HepG2 (cell line): ENCODE data around the gene MAMSTR. TPM values are rescaled to one million over a fixed set of nuclear protein-coding genes. Genes with fewer than 3 reads are reported as not detected.

Experiments used
- ATAC-seq: fragments of 200-7000 bp; cut with Tn5 transposase; 3 replicates; pipeline ENCODE4 v1.9.1; 2020; ENCODE audit warnings: mild to moderate bottlenecking, moderate library complexity
- BruUV-seq: library from RNA; stranded (reverse); fragments of 400-500 nt; replicated peaks from 2 replicates; lab custom pipeline; 2021; lab: Mats Ljungman, UMichigan
- CTCF ChIA-PET: fragments of 300-600 bp; formaldehyde crosslinking; extraction: SDS; loops from one replicate; lab custom pipeline; 2021; ENCODE audit warnings: low total read pairs, inconsistent platforms, low intra/inter-chr PET ratio; lab: Yijun Ruan, JAX
- POLR2A ChIA-PET: fragments of 350-600 bp; sonication (Branson Sonifier 250); formaldehyde crosslinking; loops from one replicate; lab custom pipeline; 2020; ENCODE audit warnings: antibody characterized with exemption, inconsistent platforms; lab: Yijun Ruan, JAX
- DNase-seq: peaks from one replicate; pipeline ENCODE4 v3.0.0-alpha.2; 2015; ENCODE audit warnings: low spot score
- FAIRE-seq: peaks from 3 replicates; lab custom pipeline; 2011; peaks lifted over from hg19 to GRCh38; lab: Jason Lieb, UNC
- H2AFZ ChIP-seq: one replicate; pipeline ENCODE4 v1.6.1; 2011; ENCODE audit warnings: low read length, inconsistent platforms
- H3K27ac ChIP-seq: fragments of 300-600 bp; 3 replicates; pipeline ENCODE4 v1.8.0; 2011; ENCODE audit warnings: mixed run types, mild to moderate bottlenecking, mixed read lengths, low read length, inconsistent platforms; ENCODE audit not compliant: insufficient read depth; ENCODE audit errors: extremely low read length
- H3K27me3 ChIP-seq, 2 experiments: fragments of 200-600 bp in 1 of 2; 2 replicates in 1 of 2; 3 replicates in 1 of 2; pipeline versions ENCODE4 v1.6.0 to v1.8.0; 2011; ENCODE audit warnings: low read length in 2 of 2, mild to moderate bottlenecking in 2 of 2, moderate library complexity in 2 of 2, inconsistent platforms in 1 of 2; ENCODE audit not compliant: insufficient read depth in 2 of 2, control insufficient read depth in 1 of 2
- H3K36me3 ChIP-seq, 2 experiments: fragments of 200-600 bp in 1 of 2; replicated peaks in 1 of 2; 2 replicates in 1 of 2; 3 replicates in 1 of 2; pipeline versions ENCODE4 v1.5.1 to v1.8.0; 2011; ENCODE audit warnings: low read length in 2 of 2, inconsistent platforms in 1 of 2; ENCODE audit not compliant: insufficient read depth in 2 of 2, control insufficient read depth in 1 of 2
- H3K4me1 ChIP-seq: 2 replicates; pipeline ENCODE4 v1.5.1; 2012; ENCODE audit warnings: low read length, inconsistent platforms; ENCODE audit not compliant: insufficient read depth
- H3K4me2 ChIP-seq: 2 replicates; pipeline ENCODE4 v1.6.0; 2011; ENCODE audit warnings: low read depth, low read length, inconsistent platforms
- H3K4me3 ChIP-seq, 3 experiments: fragments of 200-600 bp in 1 of 3; sonication (generic), shearing (Covaris generic) in 1 of 3; replicated peaks in 1 of 3; 2 replicates each; pipeline ENCODE4 v1.5.1; 2011 to 2016; ENCODE audit warnings: low read length in 3 of 3, inconsistent platforms in 2 of 3, low read depth in 2 of 3, mild to moderate bottlenecking in 2 of 3, control low read depth in 1 of 3, mixed read lengths in 1 of 3; ENCODE audit not compliant: insufficient read depth in 1 of 3
- H3K79me2 ChIP-seq: one replicate; pipeline ENCODE4 v1.6.1; 2011; ENCODE audit warnings: low read length, inconsistent platforms; ENCODE audit not compliant: insufficient read depth
- H3K9ac ChIP-seq: 2 replicates; pipeline ENCODE4 v1.6.0; 2011; ENCODE audit warnings: mild to moderate bottlenecking, low read depth, low read length, inconsistent platforms; ENCODE audit not compliant: insufficient read depth
- H3K9me3 ChIP-seq: 2 replicates; pipeline ENCODE4 v1.5.1; 2012; ENCODE audit warnings: mild to moderate bottlenecking, low read length
- H4K20me1 ChIP-seq: 2 replicates; pipeline ENCODE4 v1.6.0; 2011; ENCODE audit warnings: inconsistent platforms, mild to moderate bottlenecking, low read length, moderate library complexity; ENCODE audit not compliant: insufficient read depth
- ATF1 ChIP-seq: IDR thresholded peaks from 2 replicates; pipeline ENCODE4 v1.6.1; 2016; ENCODE audit warnings: mild to moderate bottlenecking, control low read depth
- HOXD1 ChIP-seq: sonication (generic); formaldehyde crosslinking; IDR thresholded peaks from 2 replicates; pipeline ENCODE4 v1.5.0; 2020; ENCODE audit warnings: missing genetic modification reagents
- NFE2L1 ChIP-seq: sonication (generic); formaldehyde crosslinking; IDR thresholded peaks from 2 replicates; pipeline ENCODE4 v1.4.0; 2020; ENCODE audit warnings: missing genetic modification reagents, mild to moderate bottlenecking, borderline replicate concordance
- SOX13 ChIP-seq, 3 experiments: fragments of 450-650 bp in 1 of 3; sonication (generic) in 1 of 3; formaldehyde crosslinking in 1 of 3; IDR thresholded peaks in 2 of 3; conservative IDR thresholded peaks in 1 of 3; 2 replicates each; pipeline versions ENCODE4 v1.5.0 to v1.6.1; 2016 to 2020; ENCODE audit warnings: antibody characterized with exemption in 1 of 3, mild to moderate bottlenecking in 1 of 3, missing compliant biosample characterization in 1 of 3, missing genetic modification reagents in 1 of 3, moderate library complexity in 1 of 3
- WGBS: methylation state at CpG from one replicate; pipeline ENCODE4 v1.1.6; 2017; ENCODE audit warnings: low lambda C conversion rate; 5-methylcytosine and 5-hydroxymethylcytosine counted together
- in situ Hi-C: cut with HindIII; loops from 2 replicates; pipeline ENCODE4 v1.10.0; 2017; ENCODE audit warnings: low pct_unique_long_range_greater_than_20kb; ENCODE audit not compliant: extremely low pct_ligation_motif_present
- intact Hi-C: fragments of 100-400 bp; cut with micrococcal nuclease; formaldehyde crosslinking; loops from one replicate; pipeline ENCODE4 v1.10.0; 2022; ENCODE audit not compliant: unreplicated experiment
- polyA plus RNA-seq, 8 experiments: library from polyadenylated mRNA; depleted of rRNA in 3 of 8; stranded (reverse) in 7 of 8; unstranded in 1 of 8; fragments of >200 nt; fragmentation: Illumina TruSeq in 4 of 8; extraction: Trizol in 4 of 8; gene quantifications; 2 replicates each; pipeline versions ENCODE4 v1.2.1 to v1.2.3, GENCODE V29; 2011 to 2016; ENCODE audit warnings: low read depth in 4 of 8, missing spikeins in 1 of 8, mixed read lengths in 1 of 8; ENCODE audit not compliant: insufficient read depth in 1 of 8
- total RNA-seq, 5 experiments: library from RNA; depleted of rRNA; stranded (reverse); fragments of >200 nt; fragmentation: Illumina TruSeq; extraction: Trizol; gene quantifications; 2 replicates each; pipeline ENCODE4 v1.2.3, GENCODE V29; 2016; ENCODE audit warnings: low read depth in 1 of 5

MAMSTR gene
- total and polyA plus RNA-seq, 2 of the 13 experiments (the other 11 are each of a cell fraction or from before 2014, with no cell fraction given) = 2.2 to 2.4 TPM

DNA sequence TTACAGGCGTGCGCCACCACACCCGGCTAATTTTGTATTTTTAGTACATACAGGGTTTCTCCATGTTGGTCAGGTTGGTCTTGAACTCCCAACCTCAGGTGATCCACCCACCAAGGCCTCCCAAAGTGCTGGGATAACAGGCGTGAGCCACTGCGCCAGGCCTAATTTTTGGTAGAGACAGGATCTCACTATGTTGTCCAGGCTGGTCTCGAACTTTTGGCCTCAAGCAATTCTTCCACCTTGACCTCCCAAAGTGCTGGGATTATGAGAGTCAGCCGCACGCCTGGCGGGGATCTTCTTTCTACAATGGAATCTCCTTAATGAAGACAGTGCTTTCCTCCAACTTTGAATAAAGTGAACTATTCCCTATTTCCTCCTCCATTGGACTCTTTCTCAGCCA is 15.1 kb upstream of the MAMSTR start:
- in situ Hi-C loops (no loop called here), intact Hi-C loops (no loop called here)
- Histone ChIP-seq H3K4me3 (no peak overlapping the region), H3K27ac (no peak overlapping the region), H3K79me2 (no peaks in the 10 kb centered on the region), H3K4me1 (peaks cover 19% of the 10 kb centered on the region), H4K20me1 (no peaks in the 10 kb centered on the region), H3K27me3 (no peaks in the 10 kb centered on the region), H2AFZ (no peak overlapping the region), H3K4me2 (no peak overlapping the region), H3K36me3 (no peaks in the 10 kb centered on the region), H3K9ac (no peak overlapping the region), H3K9me3 (no peaks in the 10 kb centered on the region)
- no peak for FAIRE-seq
- no TSS peak for BruUV-seq
- DNase-seq = no peak
- TF ChIP-seq ATF1 (CRISPR knock-in tag) (no peak), HOXD1 (no peak)
- POLR2A ChIA-PET = no interaction called here
- WGBS = 98% methylated on average over 6 of the region's 9 CpGs
- CTCF ChIA-PET = no interaction called here
- no peak for ATAC-seq

- no peak overlapping the region for H3K4me2 ChIP-seq
- POLR2A ChIA-PET = no interaction called here
- in situ Hi-C loops (no loop called here), intact Hi-C loops (no loop called here)
- no peaks in the 10 kb centered on the region for H3K27me3 ChIP-seq
- FAIRE-seq (no peak), DNase-seq (no peak), ATAC-seq (no peak)
- H3K27ac ChIP-seq = no peak overlapping the region
- no peaks in the 10 kb centered on the region for H3K9me3 ChIP-seq
- no peaks in the 10 kb centered on the region for H3K4me1 ChIP-seq
- CTCF ChIA-PET = no interaction called here
- TF ChIP-seq SOX13 (IDR thresholded peaks at IDR 0.05) = no peak
- no peak for TF ChIP-seq SOX13 (CRISPR knock-in tag; conservative IDR thresholded peaks at IDR 0.05 in 1 of 2, IDR thresholded peaks at IDR 0.05 in 1 of 2)
- no peak for TF ChIP-seq NFE2L1 (CRISPR knock-in tag)
- H3K9ac ChIP-seq = no peak overlapping the region
- no peaks in the 10 kb centered on the region for H3K36me3 ChIP-seq
- no peak overlapping the region for H2AFZ ChIP-seq
- H3K4me3 ChIP-seq = no peak overlapping the region
- H4K20me1 ChIP-seq = no peaks in the 10 kb centered on the region
- H3K79me2 ChIP-seq = no peaks in the 10 kb centered on the region
- BruUV-seq = no TSS peak
- 39% methylated on average over 4 of the region's 4 CpGs for WGBS
These were observed 11.9 kb upstream of the MAMSTR start for GRCh38 chr19:48731452-48731851.
